ENCODE data around the gene LCE1E.

- TF ChIP-seq CTCF (IDR thresholded peaks at IDR 0.05) (no peak), EHMT2 (IDR thresholded peaks at IDR 0.05; ENCODE audit: low read depth) (no peak), JUN (IDR thresholded peaks at IDR 0.05) (no peak), RAD21 (conservative IDR thresholded peaks at IDR 0.05 in 1 of 2, IDR thresholded peaks at IDR 0.05 in 1 of 2) (no peak), SREBF2 (IDR thresholded peaks at IDR 0.05) (no peak), CBX2 (IDR thresholded peaks at IDR 0.05; ENCODE audit: borderline replicate concordance, low read depth) (no peak), KDM1A (IDR thresholded peaks at IDR 0.05; ENCODE audit: low read depth) (no peak), NR3C1 (IDR thresholded peaks at IDR 0.05) (no peak), CHD2 (IDR thresholded peaks at IDR 0.05; ENCODE audit: low read length, partially characterized antibody) (no peak), ZFP36 (IDR thresholded peaks at IDR 0.05; ENCODE audit: borderline replicate concordance, partially characterized antibody) (no peak)
- TF ChIP-seq, protein P1, sequence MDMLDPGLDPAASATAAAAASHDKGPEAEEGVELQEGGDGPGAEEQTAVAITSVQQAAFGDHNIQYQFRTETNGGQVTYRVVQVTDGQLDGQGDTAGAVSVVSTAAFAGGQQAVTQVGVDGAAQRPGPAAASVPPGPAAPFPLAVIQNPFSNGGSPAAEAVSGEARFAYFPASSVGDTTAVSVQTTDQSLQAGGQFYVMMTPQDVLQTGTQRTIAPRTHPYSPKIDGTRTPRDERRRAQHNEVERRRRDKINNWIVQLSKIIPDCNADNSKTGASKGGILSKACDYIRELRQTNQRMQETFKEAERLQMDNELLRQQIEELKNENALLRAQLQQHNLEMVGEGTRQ (IDR thresholded peaks at IDR 0.05) = no peak
Observed at GRCh38 chr1:152747831-152748230, 38.2 kb upstream of the LCE1E start.
